GM21576 (cell line): ENCODE measurements around the gene ASB3.
"Not testable (repeated sequence)": the region's sequence is repeated elsewhere in the genome, so short reads cannot be mapped to it uniquely, and the experiment has no call there.

Experiments
- ATAC-seq: cut with Tn5 transposase; IDR thresholded peaks from one replicate; pipeline ENCODE4 v1.9.1; 2021; ENCODE audit warnings: mild to moderate bottlenecking, moderate library complexity; ENCODE audit not compliant: unreplicated experiment

ASB3 gene

GRCh38 chr2:53786705-53787613 lies at the start of gene ASB3, which contains the start of gene ERLEC1:
Gene ASB3, minus strand, starts transcription at chr2:53786953. Its CDS starts 21,381 bp downstream, at chr2:53765572.
Gene ERLEC1, plus strand, starts transcription at chr2:53787044. Its CDS starts 167 bp downstream, at chr2:53787211.
- peak; percentile 95 for ATAC-seq

GRCh38 chr2:53829980-53830290 lies 43.2 kb upstream of the ASB3 start:
- ATAC-seq, result not testable (repeated sequence)

DNA sequence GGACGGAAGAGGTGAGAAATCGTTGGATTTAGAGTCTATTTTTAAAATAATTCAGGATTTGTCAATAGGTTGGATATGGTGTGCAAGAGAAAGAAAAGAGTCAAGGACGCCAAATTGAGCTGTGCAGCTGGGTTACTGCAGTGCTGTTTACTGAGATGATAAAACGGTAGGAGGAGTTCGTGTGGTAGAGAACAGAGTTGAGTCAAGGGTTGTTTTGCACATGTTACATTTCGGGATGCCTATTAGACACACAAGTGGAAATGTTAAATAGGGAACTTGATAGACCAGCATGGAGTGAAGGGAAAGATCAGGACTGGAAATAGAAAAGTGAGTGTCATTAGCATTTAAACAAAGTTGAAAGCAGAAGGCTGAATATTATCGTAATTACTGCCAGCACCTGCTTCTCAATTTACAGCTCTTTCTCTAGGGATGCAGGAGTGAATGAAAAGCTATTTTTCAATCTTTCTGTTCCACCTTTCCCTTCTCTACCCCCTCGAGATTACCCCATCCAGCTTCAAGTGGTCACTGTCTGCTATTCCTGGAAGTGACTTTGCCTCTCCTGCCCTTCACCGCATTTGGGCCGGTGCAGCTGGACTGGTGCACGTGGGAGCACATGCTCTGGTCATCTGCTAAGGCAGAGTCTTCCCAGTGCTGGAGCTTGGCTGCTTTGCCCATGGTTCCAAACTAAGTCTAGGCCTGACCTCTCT lies 42.7 kb upstream of the ASB3 start:
- ATAC-seq, result no peak

DNA sequence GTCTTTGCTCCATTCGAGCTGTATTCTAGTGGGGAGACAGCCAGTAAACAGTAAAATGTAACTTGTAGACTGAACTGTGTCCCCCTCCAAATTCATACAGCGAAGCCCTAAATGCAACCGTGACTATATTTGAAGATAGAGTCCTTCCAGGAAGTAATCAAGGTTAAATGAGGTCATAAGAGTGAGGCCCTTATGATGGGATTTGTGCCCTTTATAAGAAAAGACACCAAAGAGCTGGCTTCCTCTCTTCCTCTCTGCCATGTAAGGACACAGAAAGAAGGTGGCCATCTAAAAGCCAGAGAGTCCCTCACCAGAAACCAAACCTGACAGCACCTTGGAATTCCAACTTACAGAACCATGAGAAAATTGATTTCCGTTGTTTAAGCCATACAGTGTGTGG lies 41.6 kb upstream of the ASB3 start:
- ATAC-seq, result no peak

DNA sequence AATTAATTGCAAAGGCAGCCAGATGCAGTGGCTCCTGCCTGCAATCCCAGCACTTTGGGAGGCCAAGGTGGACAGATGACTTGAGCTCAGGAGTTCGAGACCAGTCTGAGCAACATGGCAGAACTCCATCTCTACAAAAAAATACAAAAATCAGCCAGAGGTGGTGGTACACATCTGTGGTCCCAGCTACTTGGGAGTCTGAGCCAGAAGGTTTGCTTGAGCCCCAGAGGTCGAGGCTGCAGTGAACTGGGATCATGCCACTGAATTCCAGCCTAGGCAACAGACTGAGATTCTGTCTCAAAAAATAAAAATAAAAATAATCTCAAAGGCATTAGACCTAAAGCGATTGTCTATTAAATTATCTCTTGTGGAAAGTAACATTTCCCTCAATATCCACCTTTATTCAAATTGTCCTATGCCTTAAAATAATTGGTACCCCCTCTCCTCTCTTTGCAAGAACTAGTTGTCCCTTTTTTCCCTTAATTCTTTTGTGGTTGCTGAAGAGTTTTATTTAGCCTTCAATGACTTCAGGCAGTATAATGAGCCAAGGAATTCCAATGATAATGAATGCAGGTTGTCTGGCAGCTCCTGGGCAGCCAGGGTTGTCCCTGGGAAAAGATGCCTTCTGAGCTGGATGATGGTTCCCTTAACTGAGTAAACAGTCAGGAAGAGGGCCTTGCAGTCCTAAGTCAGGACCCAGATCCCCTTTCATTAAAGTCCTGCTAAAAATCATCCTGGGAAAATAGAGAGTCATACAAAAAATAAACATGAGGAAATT lies 40.8 kb upstream of the ASB3 start:
- no peak for ATAC-seq

- ATAC-seq, result no peak
Measured at GRCh38 chr2:53826587-53827397, 40.0 kb upstream of the ASB3 start.

GRCh38 chr2:53826030-53826410 lies 39.3 kb upstream of the ASB3 start:
- ATAC-seq, result no peak

GRCh38 chr2:53823639-53824038 lies 36.9 kb upstream of the ASB3 start:
- ATAC-seq, result not testable (repeated sequence)

DNA sequence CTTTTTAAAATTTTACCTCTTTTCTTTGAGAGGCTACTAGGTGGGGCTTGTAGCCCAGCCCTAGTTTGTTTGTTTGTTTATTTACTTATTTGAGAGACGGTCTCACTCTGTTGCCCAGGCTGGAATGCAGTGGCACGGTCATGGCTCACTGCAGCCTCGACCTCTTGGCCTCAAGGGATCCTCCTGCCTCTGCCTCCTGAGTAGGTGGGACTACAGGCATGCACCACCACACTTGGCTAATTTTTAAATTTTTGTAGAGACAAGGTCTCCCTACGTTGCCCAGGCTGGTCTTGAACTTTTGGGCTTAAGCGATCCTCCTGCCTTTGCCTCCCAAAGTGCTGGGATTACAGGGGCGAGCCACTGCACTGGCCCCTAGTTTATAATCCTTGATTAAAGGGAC lies 35.1 kb upstream of the ASB3 start:
- ATAC-seq, result no peak

DNA sequence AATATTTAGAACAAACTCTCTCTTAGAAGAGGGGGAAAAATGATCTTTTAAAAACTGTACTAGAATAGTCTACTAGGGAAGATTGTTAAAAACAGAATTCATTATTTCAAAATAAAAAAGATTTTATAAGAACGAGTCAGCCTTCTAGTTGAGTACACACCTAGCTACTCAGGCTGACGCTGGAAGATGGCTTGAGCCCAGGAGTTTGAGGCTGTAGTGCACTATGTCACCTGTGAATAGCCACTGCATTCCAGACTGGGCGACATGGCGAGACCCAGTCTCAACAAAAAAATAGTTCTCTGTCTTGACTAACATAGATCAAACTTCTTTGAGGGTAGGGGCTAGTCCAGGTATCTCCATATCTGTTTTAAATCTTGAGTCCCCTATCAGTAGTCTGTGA lies 34.0 kb upstream of the ASB3 start:
- no peak for ATAC-seq

DNA sequence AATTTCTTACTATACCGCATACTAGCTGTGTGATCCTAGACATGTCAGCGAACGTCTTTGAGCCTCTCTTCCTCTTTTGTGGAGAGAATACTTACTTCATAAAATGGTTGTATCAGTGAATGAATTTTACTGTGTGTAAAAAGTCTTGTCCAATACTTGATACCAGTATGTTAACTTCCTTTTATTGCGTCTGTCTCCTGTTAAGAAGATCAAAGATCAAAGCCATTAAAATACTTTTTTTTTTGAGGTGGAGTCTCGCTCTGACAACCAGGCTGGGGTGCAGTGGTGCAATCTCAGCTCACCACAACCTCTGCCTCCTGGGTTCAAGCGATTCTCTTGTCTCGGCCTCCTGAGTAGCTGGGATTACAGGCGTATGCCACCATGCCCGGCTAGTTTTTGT lies 33.3 kb upstream of the ASB3 start:
- ATAC-seq, result no peak

GRCh38 chr2:53819634-53820033 lies 32.9 kb upstream of the ASB3 start:
- no peak for ATAC-seq

DNA sequence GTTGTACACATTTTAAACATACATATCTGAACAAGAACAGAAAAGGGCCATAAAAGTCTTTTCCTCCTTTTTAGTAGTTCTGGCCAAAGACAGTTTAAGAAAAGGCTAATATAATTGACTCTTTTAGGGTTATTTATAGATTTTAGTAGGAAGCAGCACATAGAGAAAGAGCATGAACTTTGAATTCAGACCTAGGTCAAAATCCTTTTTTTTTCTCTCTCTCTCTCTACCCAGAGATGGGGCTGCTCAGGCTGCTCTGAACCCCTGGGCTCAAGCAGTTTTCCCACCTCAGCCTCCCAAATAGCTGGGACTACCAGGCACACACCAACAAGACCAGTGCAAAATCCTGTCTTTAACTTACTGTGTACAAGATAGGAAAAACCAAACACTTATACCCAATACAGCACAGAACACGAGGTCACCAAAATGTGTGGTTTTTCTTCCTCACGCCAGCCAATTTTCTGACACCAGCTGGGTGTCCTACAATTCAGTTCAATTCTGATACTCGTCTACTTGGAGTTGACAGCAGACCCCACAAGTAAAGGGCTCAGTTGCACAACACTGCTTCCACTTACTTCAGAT lies 32.2 kb upstream of the ASB3 start:
- no peak for ATAC-seq

DNA sequence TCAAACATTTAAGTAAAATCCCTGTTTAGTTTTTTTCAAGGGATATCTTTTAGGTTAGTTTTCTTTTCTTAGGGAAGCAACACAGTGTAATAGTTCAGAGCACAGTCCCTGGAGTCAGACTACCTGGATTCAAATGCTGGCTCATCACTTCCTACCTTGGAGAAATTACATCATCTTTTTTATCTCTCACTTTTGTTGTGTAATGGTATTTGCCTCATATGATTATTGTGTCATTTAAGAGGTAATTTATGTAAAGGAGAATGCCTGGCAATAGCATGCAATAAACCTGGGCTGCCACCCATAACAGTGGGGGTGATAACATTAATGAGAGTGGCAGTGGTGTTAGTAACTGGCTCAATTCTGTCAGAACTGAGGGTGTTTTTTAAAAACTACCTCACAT lies 26.4 kb upstream of the ASB3 start:
- ATAC-seq, result no peak

DNA sequence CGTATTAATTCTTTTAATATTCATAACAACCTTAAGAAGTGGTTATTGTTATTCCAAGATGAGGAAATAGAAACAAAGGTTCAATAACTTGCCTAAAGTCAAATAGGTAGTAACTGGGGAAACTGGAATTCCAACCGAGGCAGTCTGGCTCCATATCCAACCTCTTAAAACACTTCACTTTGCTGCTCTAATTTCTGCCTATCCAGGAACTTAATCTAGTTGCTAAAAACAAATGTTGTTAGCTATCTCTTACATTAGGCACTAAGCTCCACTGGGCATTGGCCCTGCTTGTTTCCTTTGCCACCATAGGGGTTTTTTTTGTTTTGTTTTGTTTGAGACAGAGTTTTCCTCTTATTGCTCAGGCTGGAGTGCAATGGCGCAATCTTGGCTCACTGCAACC lies 24.8 kb upstream of the ASB3 start:
- no peak for ATAC-seq

- no peak for ATAC-seq
Measured at GRCh38 chr2:53802617-53803151, 15.9 kb upstream of the ASB3 start.

- no peak for ATAC-seq
Measured at GRCh38 chr2:53801547-53801946, 14.8 kb upstream of the ASB3 start.

- ATAC-seq, result no peak
Measured at GRCh38 chr2:53793821-53794220, 7.1 kb upstream of the ASB3 start.

GRCh38 chr2:53793261-53793660 lies 6.5 kb upstream of the ASB3 start:
- no peak for ATAC-seq
